ENCODE measurements around the gene ICE2. TPM values are rescaled to one million over a fixed set of nuclear protein-coding genes. Genes with fewer than 3 reads are reported as not detected.
"Not testable (repeated sequence)": the region's sequence is repeated elsewhere in the genome, so short reads cannot be mapped to it uniquely, and the experiment has no call there.

The ICE2 gene
- total RNA-seq, 3 donors from 2014 or later (not counting 1 experiment from before 2014, with no cell fraction given) = 21.7 to 36.7 (median 32.9) TPM

DNA sequence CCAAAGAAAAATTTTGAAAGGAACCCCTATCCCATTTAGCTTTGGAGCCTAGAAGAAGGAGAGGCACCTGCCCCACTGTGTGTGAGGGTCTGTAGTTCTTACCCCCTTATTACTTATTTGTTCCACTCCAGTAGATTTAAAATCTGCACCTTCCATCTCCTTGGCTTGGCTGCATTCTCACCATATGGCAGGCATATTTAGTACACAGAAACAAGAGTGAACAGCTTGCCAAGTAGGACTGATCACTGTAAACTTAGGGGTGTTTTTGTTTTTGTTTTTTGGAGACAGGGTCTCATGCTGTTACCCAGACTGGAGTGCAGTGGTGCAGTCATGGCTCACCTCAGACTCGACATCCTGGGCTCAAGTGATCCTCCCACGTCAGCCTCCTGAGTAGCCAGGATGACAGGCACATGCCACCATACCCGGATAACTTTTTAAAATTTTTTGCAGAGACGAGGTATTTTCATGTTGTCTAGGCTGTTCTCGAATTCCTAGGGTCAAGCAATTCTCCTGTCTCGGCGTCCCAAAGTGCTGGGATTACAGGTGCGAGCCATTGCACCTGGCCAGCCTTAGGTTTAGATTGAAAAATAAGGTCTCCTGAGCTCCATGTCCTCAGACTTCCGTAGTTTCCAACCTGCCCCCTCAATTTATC is 67.0 kb downstream of the ICE2 start:
- no peaks in the 10 kb centered on the region for H3K27me3 ChIP-seq (ENCODE audit: control insufficient read depth, insufficient read depth, low read length)

DNA sequence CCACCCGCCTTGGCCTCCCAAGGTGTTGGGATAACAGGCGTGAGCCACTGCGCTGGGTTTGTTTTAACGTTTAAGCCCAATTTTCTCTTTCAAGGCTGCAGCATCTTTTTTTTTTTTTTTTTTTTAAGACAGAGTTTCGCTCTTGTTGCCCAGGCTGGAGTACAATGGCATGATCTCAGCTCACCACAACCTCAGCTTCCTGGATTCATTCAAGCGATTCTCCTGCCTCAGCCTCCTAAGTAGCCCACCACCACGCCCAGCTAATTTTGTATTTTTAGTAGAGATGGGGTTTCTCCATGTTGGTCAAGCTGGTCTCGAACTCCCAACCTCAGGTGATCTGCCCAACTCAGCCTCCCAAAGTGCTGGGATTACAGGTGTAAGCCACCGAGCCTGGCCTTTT is 68.6 kb downstream of the ICE2 start:
- WGBS (ENCODE audit: insufficient coverage) = 82% methylated on average over 7 of the region's 9 CpGs
- H3K27me3 ChIP-seq (ENCODE audit: control insufficient read depth, insufficient read depth, low read length); H3K36me3 ChIP-seq (ENCODE audit: control insufficient read depth, insufficient read depth, low read length); H3K9me3 Mint-ChIP-seq; ATAC-seq; H3K9me3 ChIP-seq (ENCODE audit: control insufficient read depth, insufficient read depth, low read length); intact Hi-C loops (cut with micrococcal nuclease); H3K27ac ChIP-seq (ENCODE audit: low read length); H3K4me3 Mint-ChIP-seq; H3K36me3 Mint-ChIP-seq; H3K27ac Mint-ChIP-seq; DNase-seq; H3K27me3 Mint-ChIP-seq (ENCODE audit: low read depth in 2 of 2); H3K4me3 ChIP-seq (ENCODE audit: low read length): not testable (repeated sequence)
- H3K4me1 ChIP-seq (ENCODE audit: control insufficient read depth, insufficient read depth, low read length) = peaks cover 16% of the 10 kb centered on the region
- H3K4me1 Mint-ChIP-seq = peaks cover 14 to 15% of the 10 kb centered on the region in 2 donors

More for the DNA sequence above, 67.0 kb downstream of the ICE2 start:
- ATAC-seq = no peak
- no peaks in the 10 kb centered on the region for H3K27me3 Mint-ChIP-seq (ENCODE audit: low read depth in 2 of 2)
- H3K9me3 ChIP-seq (ENCODE audit: control insufficient read depth, insufficient read depth, low read length) = no peaks in the 10 kb centered on the region
- no peaks in the 10 kb centered on the region for H3K36me3 ChIP-seq (ENCODE audit: control insufficient read depth, insufficient read depth, low read length)
- 95% methylated on average over 9 of the region's 9 CpGs for WGBS (ENCODE audit: insufficient coverage)
- intact Hi-C loops (cut with micrococcal nuclease) = no loop called here
- H3K27ac Mint-ChIP-seq = no peak overlapping the region
- H3K36me3 Mint-ChIP-seq = no peaks in the 10 kb centered on the region
- no peak for DNase-seq
- peaks cover 16% of the 10 kb centered on the region for H3K4me1 ChIP-seq (ENCODE audit: control insufficient read depth, insufficient read depth, low read length)
- no peak overlapping the region for H3K27ac ChIP-seq (ENCODE audit: low read length)
- H3K4me3 Mint-ChIP-seq = no peak overlapping the region
- no peaks in the 10 kb centered on the region for H3K9me3 Mint-ChIP-seq
- TF ChIP-seq, protein P1, sequence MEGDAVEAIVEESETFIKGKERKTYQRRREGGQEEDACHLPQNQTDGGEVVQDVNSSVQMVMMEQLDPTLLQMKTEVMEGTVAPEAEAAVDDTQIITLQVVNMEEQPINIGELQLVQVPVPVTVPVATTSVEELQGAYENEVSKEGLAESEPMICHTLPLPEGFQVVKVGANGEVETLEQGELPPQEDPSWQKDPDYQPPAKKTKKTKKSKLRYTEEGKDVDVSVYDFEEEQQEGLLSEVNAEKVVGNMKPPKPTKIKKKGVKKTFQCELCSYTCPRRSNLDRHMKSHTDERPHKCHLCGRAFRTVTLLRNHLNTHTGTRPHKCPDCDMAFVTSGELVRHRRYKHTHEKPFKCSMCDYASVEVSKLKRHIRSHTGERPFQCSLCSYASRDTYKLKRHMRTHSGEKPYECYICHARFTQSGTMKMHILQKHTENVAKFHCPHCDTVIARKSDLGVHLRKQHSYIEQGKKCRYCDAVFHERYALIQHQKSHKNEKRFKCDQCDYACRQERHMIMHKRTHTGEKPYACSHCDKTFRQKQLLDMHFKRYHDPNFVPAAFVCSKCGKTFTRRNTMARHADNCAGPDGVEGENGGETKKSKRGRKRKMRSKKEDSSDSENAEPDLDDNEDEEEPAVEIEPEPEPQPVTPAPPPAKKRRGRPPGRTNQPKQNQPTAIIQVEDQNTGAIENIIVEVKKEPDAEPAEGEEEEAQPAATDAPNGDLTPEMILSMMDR (IDR thresholded peaks at IDR 0.05) = no peak
- no peak overlapping the region for H3K4me3 ChIP-seq (ENCODE audit: low read length)
- H3K4me1 Mint-ChIP-seq = peaks cover 14 to 15% of the 10 kb centered on the region in 2 donors

DNA sequence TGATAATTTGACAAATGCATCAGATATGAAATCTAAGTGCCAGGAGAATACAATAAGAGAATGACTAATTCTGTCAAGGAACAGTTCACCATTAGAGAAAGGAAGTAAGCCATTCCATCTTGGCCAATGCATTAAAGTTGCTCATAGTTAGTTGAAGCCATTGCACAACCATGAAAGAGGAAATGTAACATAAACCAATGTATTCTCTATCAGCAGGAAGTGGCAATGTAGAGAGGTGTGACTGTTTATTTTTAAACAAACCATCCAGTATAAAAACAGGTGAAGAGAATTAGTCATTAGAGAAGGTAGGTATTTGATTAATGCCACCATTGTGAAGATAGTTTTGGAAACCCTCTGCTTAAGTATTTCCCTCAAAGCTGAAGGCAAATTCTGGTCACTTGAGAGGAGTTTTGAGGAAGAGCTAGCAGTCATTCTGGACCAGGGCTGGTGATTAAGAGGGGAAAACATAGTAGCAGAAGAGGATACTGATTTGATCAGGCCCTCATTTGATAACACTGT is 70.4 kb downstream of the ICE2 start:
- no peak overlapping the region for H3K4me3 ChIP-seq (ENCODE audit: low read length)
- H3K9me3 Mint-ChIP-seq = no peaks in the 10 kb centered on the region
- H3K27ac ChIP-seq (ENCODE audit: low read length) = peak overlapping the region; percentile 58

DNA sequence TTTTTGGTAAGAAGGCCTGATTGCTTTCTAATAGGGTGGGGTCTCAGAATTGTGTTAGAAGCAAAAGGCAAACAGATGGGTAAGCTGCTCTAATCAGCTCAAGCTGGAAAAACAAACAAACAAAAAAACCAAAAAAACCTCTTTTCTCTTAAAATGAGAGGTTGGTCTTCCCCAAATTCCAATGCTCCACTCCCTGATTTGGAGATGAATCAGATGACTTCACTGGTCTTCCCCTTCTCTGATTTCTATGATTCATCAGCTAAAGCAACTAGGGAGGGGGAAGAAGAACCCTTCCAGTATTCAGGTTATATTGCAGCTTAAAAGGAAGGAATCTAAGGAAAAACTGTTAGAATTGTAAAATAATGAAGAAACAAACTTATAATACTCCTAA is 71.5 kb downstream of the ICE2 start:
- peaks cover 14 to 15% of the 10 kb centered on the region in 2 donors for H3K4me1 Mint-ChIP-seq
- Histone ChIP-seq H3K36me3 (ENCODE audit: control insufficient read depth, insufficient read depth, low read length) (no peaks in the 10 kb centered on the region), H3K27ac (ENCODE audit: low read length) (no peak overlapping the region), H3K4me3 (ENCODE audit: low read length) (no peak overlapping the region), H3K4me1 (ENCODE audit: control insufficient read depth, insufficient read depth, low read length) (peaks cover 16% of the 10 kb centered on the region), H3K27me3 (ENCODE audit: control insufficient read depth, insufficient read depth, low read length) (no peaks in the 10 kb centered on the region), H3K9me3 (ENCODE audit: control insufficient read depth, insufficient read depth, low read length) (no peaks in the 10 kb centered on the region)
- H3K4me3 Mint-ChIP-seq = no peak overlapping the region
- TF ChIP-seq, protein P1 (IDR thresholded peaks at IDR 0.05) = no peak
- intact Hi-C loops (cut with micrococcal nuclease) = no loop called here
- no peak for ATAC-seq
- peak overlapping the region; percentile 20 to 83 for H3K27ac Mint-ChIP-seq
- H3K27me3 Mint-ChIP-seq (ENCODE audit: low read depth in 2 of 2) = no peaks in the 10 kb centered on the region
- no peaks in the 10 kb centered on the region for H3K36me3 Mint-ChIP-seq
- DNase-seq = no peak
- no peaks in the 10 kb centered on the region for H3K9me3 Mint-ChIP-seq

More for the DNA sequence above, 70.4 kb downstream of the ICE2 start:
- ATAC-seq (peak; percentile 89 to 95 (median 92)), DNase-seq (peak in 1 of 2 donors; percentile 45)
- peak overlapping the region; percentile 32 for H3K4me3 Mint-ChIP-seq
- H3K27ac Mint-ChIP-seq = peak overlapping the region; percentile 82 to 83
- Histone ChIP-seq H3K36me3 (ENCODE audit: control insufficient read depth, insufficient read depth, low read length) (no peaks in the 10 kb centered on the region), H3K9me3 (ENCODE audit: control insufficient read depth, insufficient read depth, low read length) (no peaks in the 10 kb centered on the region), H3K27me3 (ENCODE audit: control insufficient read depth, insufficient read depth, low read length) (no peaks in the 10 kb centered on the region), H3K4me1 (ENCODE audit: control insufficient read depth, insufficient read depth, low read length) (peaks cover 16% of the 10 kb centered on the region)
- H3K27me3 Mint-ChIP-seq (ENCODE audit: low read depth in 2 of 2) = no peaks in the 10 kb centered on the region
- no peaks in the 10 kb centered on the region for H3K36me3 Mint-ChIP-seq
- intact Hi-C loops (cut with micrococcal nuclease) = no loop called here
- TF ChIP-seq, protein P1 (IDR thresholded peaks at IDR 0.05) = no peak
- peaks cover 14 to 15% of the 10 kb centered on the region in 2 donors for H3K4me1 Mint-ChIP-seq

Data from natural killer cell (primary cell).